Testis (tissue), 3 donors: ENCODE results near the gene TRPM2. TPM values are rescaled to one million over a fixed set of nuclear protein-coding genes. Genes with fewer than 3 reads are reported as not detected.
"Not testable (repeated sequence)": the region's sequence is repeated elsewhere in the genome, so short reads cannot be mapped to it uniquely, and the experiment has no call there.

Experiments
- DNase-seq: peaks from one replicate; pipeline ENCODE4 v3.0.0-alpha.2; 2019
- H3K27ac ChIP-seq, 2 donors: fragments of 200-600 bp; sonication (generic); one replicate each; pipeline ENCODE4 v1.5.1; 2019
- H3K27me3 ChIP-seq: fragments of 200-600 bp; sonication (generic); one replicate; pipeline ENCODE4 v1.5.1; 2019
- H3K36me3 ChIP-seq: fragments of 200-600 bp; sonication (generic); one replicate; pipeline ENCODE4 v1.5.1; 2017; ENCODE audit warnings: low read depth; ENCODE audit errors: missing control alignments
- H3K4me1 ChIP-seq: fragments of 200-600 bp; sonication (generic); one replicate; pipeline ENCODE4 v1.5.1; 2019
- H3K4me3 ChIP-seq, 2 donors: fragments of 200-600 bp; sonication (generic); one replicate each; pipeline ENCODE4 v1.5.1; 2017 to 2019
- H3K9me3 ChIP-seq: fragments of 200-600 bp; sonication (generic); one replicate; pipeline ENCODE4 v1.5.1; 2017
- CTCF ChIP-seq, 3 experiments: fragments of 450-650 bp in 2 of 3; fragments of 200-600 bp in 1 of 3; sonication (generic) in 1 of 3; IDR thresholded peaks; one replicate each; pipeline ENCODE4 v1.5.1; 2016 to 2019; ENCODE audit warnings: antibody characterized with exemption in 3 of 3, mild to moderate bottlenecking in 2 of 3, moderate library complexity in 1 of 3
- POLR2A ChIP-seq: fragments of 450-650 bp; IDR thresholded peaks from one replicate; pipeline ENCODE4 v1.6.1; 2017; ENCODE audit warnings: antibody characterized with exemption, mild to moderate bottlenecking, moderate library complexity
- WGBS, 2 donors: methylation state at CpG; one replicate each; pipeline ENCODE4 v1.1.5; 2018; 5-methylcytosine and 5-hydroxymethylcytosine counted together
- intact Hi-C: fragments of 100-400 bp; cut with DNase I; formaldehyde crosslinking; loops from one replicate; pipeline ENCODE4 v1.15.1; 2023; ENCODE audit warnings: low total_unique reads
- polyA plus RNA-seq: library from polyadenylated mRNA; stranded (reverse); fragments of 350-450 nt; fragmentation: Illumina TruSeq; extraction: RNeasy Lipid Tissue Mini Kit (QIAGEN cat#74804); gene quantifications from one replicate; pipeline ENCODE4 v1.2.3, GENCODE V29; 2014; ENCODE audit warnings: low read depth, low replicate concordance; ENCODE audit not compliant: insufficient read depth
- total RNA-seq, 2 donors: library from RNA; depleted of rRNA; stranded (reverse); fragments of >200 nt; gene quantifications; one replicate each; pipeline ENCODE4 v1.2.3, GENCODE V29; 2016

Gene TRPM2
- total and polyA plus RNA-seq, 3 donors from 2014 or later: 3.0 to 4.9 (median 3.9) TPM

- intact Hi-C loops: no loop called here
- Histone ChIP-seq H3K9me3 (no peaks in the 10 kb centered on the region), H3K4me1 (no peaks in the 10 kb centered on the region), H3K27me3 (no peaks in the 10 kb centered on the region), H3K27ac (no peak overlapping the region), H3K36me3 (no peaks in the 10 kb centered on the region), H3K4me3 (no peak overlapping the region)
- no peak for DNase-seq
- TF ChIP-seq CTCF (IDR thresholded peaks at IDR 0.05) (no peak), POLR2A (no peak)
- whole genome bisulfite sequencing, 2 donors: 75 to 86% methylated on average over 8 of the region's 8 CpGs
Measured at GRCh38 chr21:44416193-44416592, 62.8 kb downstream of the TRPM2 start.

GRCh38 chr21:44417621-44418107, 64.2 kb downstream of the TRPM2 start:
- H3K4me1 ChIP-seq, H3K27me3 ChIP-seq, DNase-seq, H3K9me3 ChIP-seq, H3K4me3 ChIP-seq, H3K36me3 ChIP-seq, intact Hi-C loops, H3K27ac ChIP-seq: not testable (repeated sequence)
- WGBS, 2 donors: 83 to 96% methylated on average over 11 to 20 of the region's 21 CpGs

GRCh38 chr21:44418108-44418875, 64.9 kb downstream of the TRPM2 start:
- WGBS, 2 donors: 87 to 89% methylated on average over 13 to 25 of the region's 25 CpGs
- Histone ChIP-seq H3K9me3 (no peaks in the 10 kb centered on the region), H3K36me3 (no peaks in the 10 kb centered on the region), H3K4me3 (no peak overlapping the region), H3K27me3 (no peaks in the 10 kb centered on the region), H3K4me1 (no peaks in the 10 kb centered on the region), H3K27ac (no peak overlapping the region)
- TF ChIP-seq CTCF (IDR thresholded peaks at IDR 0.05) (no peak), POLR2A (no peak)
- no peak for DNase-seq
- intact Hi-C loops: no loop called here

DNA sequence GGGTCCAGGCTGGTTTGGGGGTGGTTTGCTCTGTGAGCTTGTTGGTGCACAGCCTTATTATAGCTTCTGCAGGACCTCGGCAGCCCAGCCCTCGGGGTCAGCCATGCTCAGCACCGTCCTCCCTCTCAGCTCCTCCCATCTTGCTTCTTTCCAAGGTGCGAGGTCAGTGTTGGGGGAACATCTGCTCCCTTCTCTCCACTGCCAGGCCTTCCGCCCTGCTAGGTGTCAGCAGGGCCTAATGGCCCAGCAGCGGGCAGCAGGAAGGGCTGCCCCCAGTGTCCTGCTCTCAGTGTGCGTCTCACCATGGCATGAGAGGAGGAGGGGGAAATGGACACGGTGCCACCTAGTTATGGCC, 65.4 kb downstream of the TRPM2 start:
- no peak for DNase-seq
- H3K27me3 ChIP-seq: no peaks in the 10 kb centered on the region
- intact Hi-C loops: no loop called here
- no peaks in the 10 kb centered on the region for H3K9me3 ChIP-seq
- 92 to 94% methylated on average over 6 to 8 of the region's 8 CpGs for WGBS, 2 donors
- H3K36me3 ChIP-seq: no peaks in the 10 kb centered on the region
- H3K27ac ChIP-seq: no peak overlapping the region
- TF ChIP-seq POLR2A (no peak), CTCF (IDR thresholded peaks at IDR 0.05) (no peak)
- H3K4me1 ChIP-seq: no peaks in the 10 kb centered on the region
- H3K4me3 ChIP-seq: no peak overlapping the region

- no peaks in the 10 kb centered on the region for H3K36me3 ChIP-seq
- H3K4me3 ChIP-seq: no peak overlapping the region
- WGBS, 2 donors: 95 to 98% methylated on average over 3 of the region's 3 CpGs
- no peak for DNase-seq
- intact Hi-C loops: no loop called here
- H3K27me3 ChIP-seq: no peaks in the 10 kb centered on the region
- TF ChIP-seq POLR2A (no peak), CTCF (IDR thresholded peaks at IDR 0.05) (no peak)
- no peak overlapping the region for H3K27ac ChIP-seq
- no peaks in the 10 kb centered on the region for H3K9me3 ChIP-seq
- no peaks in the 10 kb centered on the region for H3K4me1 ChIP-seq
Measured at GRCh38 chr21:44419679-44420078, 66.3 kb downstream of the TRPM2 start.
